ENCODE measurements around the gene CACNA2D4. TPM values are rescaled to one million over a fixed set of nuclear protein-coding genes. Genes with fewer than 3 reads are reported as not detected.

Gene CACNA2D4
- total and polyA plus RNA-seq, 4 donors: 0.82 to 2.8 (median 1.3) TPM

GRCh38 chr12:1836241-1836803, 82.1 kb downstream of the CACNA2D4 start:
- Histone ChIP-seq H3K4me1 (ENCODE audit: control insufficient read depth in 4 of 4, insufficient read depth in 4 of 4, low read length in 3 of 4) (no peaks in the 10 kb centered on the region), H3K27ac (ENCODE audit: low read depth in 1 of 2, low read length in 2 of 2) (no peak overlapping the region), H3K27me3 (ENCODE audit: control insufficient read depth in 4 of 4, insufficient read depth in 4 of 4, low read length in 3 of 4) (peaks cover 0 to 3% (median 0%) of the 10 kb centered on the region in 4 donors), H3K9ac (ENCODE audit: low read depth in 1 of 2, low read length in 2 of 2) (no peak overlapping the region), H3K4me3 (ENCODE audit: low read depth in 1 of 3, low read length in 3 of 3) (no peak overlapping the region), H3K36me3 (ENCODE audit: control insufficient read depth in 4 of 4, insufficient read depth in 3 of 4, low read depth in 1 of 4, low read length in 3 of 4) (no peaks in the 10 kb centered on the region), H3K9me3 (ENCODE audit: control insufficient read depth in 4 of 4, low read length in 3 of 4) (no peaks in the 10 kb centered on the region)
- WGBS: 85% methylated on average over 7 of the region's 7 CpGs
- no peak for TF ChIP-seq YY1 (IDR thresholded peaks at IDR 0.05)
- TF ChIP-seq, protein P1, sequence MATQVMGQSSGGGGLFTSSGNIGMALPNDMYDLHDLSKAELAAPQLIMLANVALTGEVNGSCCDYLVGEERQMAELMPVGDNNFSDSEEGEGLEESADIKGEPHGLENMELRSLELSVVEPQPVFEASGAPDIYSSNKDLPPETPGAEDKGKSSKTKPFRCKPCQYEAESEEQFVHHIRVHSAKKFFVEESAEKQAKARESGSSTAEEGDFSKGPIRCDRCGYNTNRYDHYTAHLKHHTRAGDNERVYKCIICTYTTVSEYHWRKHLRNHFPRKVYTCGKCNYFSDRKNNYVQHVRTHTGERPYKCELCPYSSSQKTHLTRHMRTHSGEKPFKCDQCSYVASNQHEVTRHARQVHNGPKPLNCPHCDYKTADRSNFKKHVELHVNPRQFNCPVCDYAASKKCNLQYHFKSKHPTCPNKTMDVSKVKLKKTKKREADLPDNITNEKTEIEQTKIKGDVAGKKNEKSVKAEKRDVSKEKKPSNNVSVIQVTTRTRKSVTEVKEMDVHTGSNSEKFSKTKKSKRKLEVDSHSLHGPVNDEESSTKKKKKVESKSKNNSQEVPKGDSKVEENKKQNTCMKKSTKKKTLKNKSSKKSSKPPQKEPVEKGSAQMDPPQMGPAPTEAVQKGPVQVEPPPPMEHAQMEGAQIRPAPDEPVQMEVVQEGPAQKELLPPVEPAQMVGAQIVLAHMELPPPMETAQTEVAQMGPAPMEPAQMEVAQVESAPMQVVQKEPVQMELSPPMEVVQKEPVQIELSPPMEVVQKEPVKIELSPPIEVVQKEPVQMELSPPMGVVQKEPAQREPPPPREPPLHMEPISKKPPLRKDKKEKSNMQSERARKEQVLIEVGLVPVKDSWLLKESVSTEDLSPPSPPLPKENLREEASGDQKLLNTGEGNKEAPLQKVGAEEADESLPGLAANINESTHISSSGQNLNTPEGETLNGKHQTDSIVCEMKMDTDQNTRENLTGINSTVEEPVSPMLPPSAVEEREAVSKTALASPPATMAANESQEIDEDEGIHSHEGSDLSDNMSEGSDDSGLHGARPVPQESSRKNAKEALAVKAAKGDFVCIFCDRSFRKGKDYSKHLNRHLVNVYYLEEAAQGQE (IDR thresholded peaks at IDR 0.05): no peak
- TF ChIP-seq, protein P2, sequence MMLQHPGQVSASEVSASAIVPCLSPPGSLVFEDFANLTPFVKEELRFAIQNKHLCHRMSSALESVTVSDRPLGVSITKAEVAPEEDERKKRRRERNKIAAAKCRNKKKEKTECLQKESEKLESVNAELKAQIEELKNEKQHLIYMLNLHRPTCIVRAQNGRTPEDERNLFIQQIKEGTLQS (IDR thresholded peaks at IDR 0.05): no peak
- no peak for TF ChIP-seq JUND (IDR thresholded peaks at IDR 0.05)
- TF ChIP-seq, protein P3, sequence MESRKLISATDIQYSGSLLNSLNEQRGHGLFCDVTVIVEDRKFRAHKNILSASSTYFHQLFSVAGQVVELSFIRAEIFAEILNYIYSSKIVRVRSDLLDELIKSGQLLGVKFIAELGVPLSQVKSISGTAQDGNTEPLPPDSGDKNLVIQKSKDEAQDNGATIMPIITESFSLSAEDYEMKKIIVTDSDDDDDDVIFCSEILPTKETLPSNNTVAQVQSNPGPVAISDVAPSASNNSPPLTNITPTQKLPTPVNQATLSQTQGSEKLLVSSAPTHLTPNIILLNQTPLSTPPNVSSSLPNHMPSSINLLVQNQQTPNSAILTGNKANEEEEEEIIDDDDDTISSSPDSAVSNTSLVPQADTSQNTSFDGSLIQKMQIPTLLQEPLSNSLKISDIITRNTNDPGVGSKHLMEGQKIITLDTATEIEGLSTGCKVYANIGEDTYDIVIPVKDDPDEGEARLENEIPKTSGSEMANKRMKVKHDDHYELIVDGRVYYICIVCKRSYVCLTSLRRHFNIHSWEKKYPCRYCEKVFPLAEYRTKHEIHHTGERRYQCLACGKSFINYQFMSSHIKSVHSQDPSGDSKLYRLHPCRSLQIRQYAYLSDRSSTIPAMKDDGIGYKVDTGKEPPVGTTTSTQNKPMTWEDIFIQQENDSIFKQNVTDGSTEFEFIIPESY (IDR thresholded peaks at IDR 0.05): no peak
- TF ChIP-seq, protein P4, sequence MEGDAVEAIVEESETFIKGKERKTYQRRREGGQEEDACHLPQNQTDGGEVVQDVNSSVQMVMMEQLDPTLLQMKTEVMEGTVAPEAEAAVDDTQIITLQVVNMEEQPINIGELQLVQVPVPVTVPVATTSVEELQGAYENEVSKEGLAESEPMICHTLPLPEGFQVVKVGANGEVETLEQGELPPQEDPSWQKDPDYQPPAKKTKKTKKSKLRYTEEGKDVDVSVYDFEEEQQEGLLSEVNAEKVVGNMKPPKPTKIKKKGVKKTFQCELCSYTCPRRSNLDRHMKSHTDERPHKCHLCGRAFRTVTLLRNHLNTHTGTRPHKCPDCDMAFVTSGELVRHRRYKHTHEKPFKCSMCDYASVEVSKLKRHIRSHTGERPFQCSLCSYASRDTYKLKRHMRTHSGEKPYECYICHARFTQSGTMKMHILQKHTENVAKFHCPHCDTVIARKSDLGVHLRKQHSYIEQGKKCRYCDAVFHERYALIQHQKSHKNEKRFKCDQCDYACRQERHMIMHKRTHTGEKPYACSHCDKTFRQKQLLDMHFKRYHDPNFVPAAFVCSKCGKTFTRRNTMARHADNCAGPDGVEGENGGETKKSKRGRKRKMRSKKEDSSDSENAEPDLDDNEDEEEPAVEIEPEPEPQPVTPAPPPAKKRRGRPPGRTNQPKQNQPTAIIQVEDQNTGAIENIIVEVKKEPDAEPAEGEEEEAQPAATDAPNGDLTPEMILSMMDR (IDR thresholded peaks at IDR 0.05; ENCODE audit: low read depth, low read length, missing input control): no peak
- no peak for TF ChIP-seq FOXA1 (IDR thresholded peaks at IDR 0.05)
- TF ChIP-seq SP1 (IDR thresholded peaks at IDR 0.05): no peak
- no peak for TF ChIP-seq RAD21 (IDR thresholded peaks at IDR 0.05)
- no peak for TF ChIP-seq HNF4A (conservative IDR thresholded peaks at IDR 0.05)
- TF ChIP-seq TAF1 (conservative IDR thresholded peaks at IDR 0.05): no peak
- no peak for TF ChIP-seq NR2F2 (IDR thresholded peaks at IDR 0.05)
- no peak for TF ChIP-seq RXRA (IDR thresholded peaks at IDR 0.05)
- TF ChIP-seq, protein P5, sequence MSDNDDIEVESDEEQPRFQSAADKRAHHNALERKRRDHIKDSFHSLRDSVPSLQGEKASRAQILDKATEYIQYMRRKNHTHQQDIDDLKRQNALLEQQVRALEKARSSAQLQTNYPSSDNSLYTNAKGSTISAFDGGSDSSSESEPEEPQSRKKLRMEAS (IDR thresholded peaks at IDR 0.05): no peak
- no peak for TF ChIP-seq GABPA (IDR thresholded peaks at IDR 0.05 in 1 of 2, conservative IDR thresholded peaks at IDR 0.05 in 1 of 2)
- TF ChIP-seq HNF4G (IDR thresholded peaks at IDR 0.05): no peak
- no peak for TF ChIP-seq FOXA2 (IDR thresholded peaks at IDR 0.05)
- no peak for DNase-seq (ENCODE audit: low spot score)
